ENCODE data around the gene BAMBI.

- peak; percentile 92 for TF ChIP-seq POLR2A (IDR thresholded peaks at IDR 0.05)
- peak; percentile 42 to 93 (median 90) for TF ChIP-seq CTCF (IDR thresholded peaks at IDR 0.05)
- TF ChIP-seq EP300 (IDR thresholded peaks at IDR 0.05) = no peak
These were observed at the start of gene BAMBI for GRCh38 chr10:28676968-28677887.

Data from ovary (tissue), 3 donors.